Right atrium auricular region (tissue), 2 donors: ENCODE data around the gene MPEG1. TPM values are rescaled to one million over a fixed set of nuclear protein-coding genes. Genes with fewer than 3 reads are reported as not detected.

Experiments used
- DNase-seq: peaks from one replicate; pipeline ENCODE4 v3.0.0-alpha.2; 2019; ENCODE audit warnings: low spot score
- H3K27ac ChIP-seq, 2 donors: fragments of 200-600 bp; sonication (generic); 1 replicate in 1 of 2; 2 replicates in 1 of 2; pipeline ENCODE4 v1.5.1; 2016 to 2019
- H3K27me3 ChIP-seq, 2 donors: fragments of 200-600 bp; sonication (generic); one replicate each; pipeline versions ENCODE4 v1.5.1 to v1.6.0; 2017 to 2019
- H3K36me3 ChIP-seq: fragments of 200-600 bp; sonication (generic); one replicate; pipeline ENCODE4 v1.5.1; 2016
- H3K4me1 ChIP-seq, 2 donors: fragments of 200-600 bp; sonication (generic); one replicate each; pipeline versions ENCODE4 v1.5.1 to v1.6.0; 2017 to 2019
- H3K4me3 ChIP-seq, 2 donors: fragments of 200-600 bp; sonication (generic); 1 replicate in 1 of 2; 2 replicates in 1 of 2; pipeline ENCODE4 v1.5.1; 2017 to 2019; ENCODE audit warnings: mild to moderate bottlenecking in 1 of 2, moderate library complexity in 1 of 2
- H3K9me3 ChIP-seq, 2 donors: fragments of 200-600 bp; sonication (generic); one replicate each; pipeline ENCODE4 v1.5.1; 2019
- CTCF ChIP-seq, 2 donors: fragments of 200-600 bp; sonication (generic); IDR thresholded peaks; one replicate each; pipeline ENCODE4 v1.5.1; 2019; ENCODE audit warnings: antibody characterized with exemption in 2 of 2
- total RNA-seq, 2 donors: library from RNA; depleted of rRNA; stranded (reverse); fragments of >200 nt; gene quantifications; one replicate each; pipeline ENCODE4 v1.1.0, GENCODE V29; 2016

MPEG1 gene
- total RNA-seq, 2 donors from 2014 or later, result 5.2 to 10.0 TPM

GRCh38 chr11:59255281-59255680, 42.6 kb upstream of the MPEG1 start:
- H3K4me3 ChIP-seq, result no peak overlapping the region
- no peaks in the 10 kb centered on the region for H3K27me3 ChIP-seq
- no peaks in the 10 kb centered on the region for H3K9me3 ChIP-seq
- no peaks in the 10 kb centered on the region for H3K4me1 ChIP-seq
- no peak for TF ChIP-seq CTCF (IDR thresholded peaks at IDR 0.05)
- no peak for DNase-seq
- H3K27ac ChIP-seq, result no peak overlapping the region
- H3K36me3 ChIP-seq, result no peaks in the 10 kb centered on the region

- TF ChIP-seq CTCF (IDR thresholded peaks at IDR 0.05), result no peak
Observed at GRCh38 chr11:59254286-59254685, 41.6 kb upstream of the MPEG1 start.

GRCh38 chr11:59253001-59253400, 40.3 kb upstream of the MPEG1 start:
- H3K9me3 ChIP-seq, result no peaks in the 10 kb centered on the region
- no peak for DNase-seq
- no peak overlapping the region for H3K27ac ChIP-seq
- no peaks in the 10 kb centered on the region for H3K36me3 ChIP-seq
- no peak for TF ChIP-seq CTCF (IDR thresholded peaks at IDR 0.05)
- no peaks in the 10 kb centered on the region for H3K27me3 ChIP-seq
- H3K4me3 ChIP-seq, result no peak overlapping the region
- peaks cover 0 to 1% of the 10 kb centered on the region in 2 donors for H3K4me1 ChIP-seq

More at GRCh38 chr11:59254286-59254685, 41.6 kb upstream of the MPEG1 start:
- Histone ChIP-seq H3K27ac (no peak overlapping the region), H3K4me3 (no peak overlapping the region), H3K36me3 (no peaks in the 10 kb centered on the region), H3K4me1 (no peaks in the 10 kb centered on the region), H3K9me3 (no peaks in the 10 kb centered on the region), H3K27me3 (no peaks in the 10 kb centered on the region)
- DNase-seq, result no peak

- H3K27me3 ChIP-seq, result no peaks in the 10 kb centered on the region
- no peaks in the 10 kb centered on the region for H3K9me3 ChIP-seq
- TF ChIP-seq CTCF (IDR thresholded peaks at IDR 0.05), result no peak
- H3K4me1 ChIP-seq, result peaks cover 0 to 4% of the 10 kb centered on the region in 2 donors
- H3K36me3 ChIP-seq, result no peaks in the 10 kb centered on the region
- H3K27ac ChIP-seq, result no peak overlapping the region
- DNase-seq, result no peak
- H3K4me3 ChIP-seq, result no peak overlapping the region
Observed at GRCh38 chr11:59249535-59249934, 36.8 kb upstream of the MPEG1 start.

GRCh38 chr11:59247531-59248227, 35.0 kb upstream of the MPEG1 start:
- Histone ChIP-seq H3K27ac (no peak overlapping the region), H3K27me3 (no peaks in the 10 kb centered on the region), H3K9me3 (no peaks in the 10 kb centered on the region), H3K4me3 (no peak overlapping the region), H3K36me3 (no peaks in the 10 kb centered on the region), H3K4me1 (peaks cover 0 to 4% of the 10 kb centered on the region in 2 donors)
- DNase-seq, result no peak
- TF ChIP-seq CTCF (IDR thresholded peaks at IDR 0.05), result no peak

- peaks cover 0 to 4% of the 10 kb centered on the region in 2 donors for H3K4me1 ChIP-seq
- DNase-seq, result no peak
- H3K9me3 ChIP-seq, result no peaks in the 10 kb centered on the region
- H3K27me3 ChIP-seq, result no peaks in the 10 kb centered on the region
- H3K4me3 ChIP-seq, result no peak overlapping the region
- no peaks in the 10 kb centered on the region for H3K36me3 ChIP-seq
- H3K27ac ChIP-seq, result no peak overlapping the region
- TF ChIP-seq CTCF (IDR thresholded peaks at IDR 0.05), result no peak
Observed at GRCh38 chr11:59243633-59244032, 30.9 kb upstream of the MPEG1 start.
